ENCODE results near the gene ARHGEF10L. TPM values are rescaled to one million over a fixed set of nuclear protein-coding genes. Genes with fewer than 3 reads are reported as not detected.
A peak's percentile ranks its signal among the peaks of the same experiment; 100 is the strongest.

Gene ARHGEF10L
- total RNA-seq, 1 donor = 39.1 TPM

- TF ChIP-seq, protein P1, sequence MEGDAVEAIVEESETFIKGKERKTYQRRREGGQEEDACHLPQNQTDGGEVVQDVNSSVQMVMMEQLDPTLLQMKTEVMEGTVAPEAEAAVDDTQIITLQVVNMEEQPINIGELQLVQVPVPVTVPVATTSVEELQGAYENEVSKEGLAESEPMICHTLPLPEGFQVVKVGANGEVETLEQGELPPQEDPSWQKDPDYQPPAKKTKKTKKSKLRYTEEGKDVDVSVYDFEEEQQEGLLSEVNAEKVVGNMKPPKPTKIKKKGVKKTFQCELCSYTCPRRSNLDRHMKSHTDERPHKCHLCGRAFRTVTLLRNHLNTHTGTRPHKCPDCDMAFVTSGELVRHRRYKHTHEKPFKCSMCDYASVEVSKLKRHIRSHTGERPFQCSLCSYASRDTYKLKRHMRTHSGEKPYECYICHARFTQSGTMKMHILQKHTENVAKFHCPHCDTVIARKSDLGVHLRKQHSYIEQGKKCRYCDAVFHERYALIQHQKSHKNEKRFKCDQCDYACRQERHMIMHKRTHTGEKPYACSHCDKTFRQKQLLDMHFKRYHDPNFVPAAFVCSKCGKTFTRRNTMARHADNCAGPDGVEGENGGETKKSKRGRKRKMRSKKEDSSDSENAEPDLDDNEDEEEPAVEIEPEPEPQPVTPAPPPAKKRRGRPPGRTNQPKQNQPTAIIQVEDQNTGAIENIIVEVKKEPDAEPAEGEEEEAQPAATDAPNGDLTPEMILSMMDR (IDR thresholded peaks at IDR 0.05; ENCODE audit: extremely low read depth, low read depth, low read length) = no peak
- Histone ChIP-seq H2AFZ (ENCODE audit: low read length) (no peak overlapping the region), H3K4me3 (ENCODE audit: insufficient read depth, low read length) (no peak overlapping the region), H3K4me2 (ENCODE audit: insufficient read depth, low read length) (no peak overlapping the region), H3K27ac (ENCODE audit: low read depth, low read length) (peak overlapping the region; percentile 97), H3K27me3 (ENCODE audit: insufficient read depth, low read length) (no peaks in the 10 kb centered on the region), H4K20me1 (ENCODE audit: insufficient read depth, low read length) (peaks cover 8% of the 10 kb centered on the region), H3K36me3 (ENCODE audit: insufficient read depth, low read length) (no peaks in the 10 kb centered on the region), H3K4me1 (ENCODE audit: insufficient read depth, low read length) (peaks cover 36% of the 10 kb centered on the region), H3K9me3 (ENCODE audit: low read depth, low read length) (no peaks in the 10 kb centered on the region), H3K79me2 (ENCODE audit: insufficient read depth, low read length) (peaks cover 89% of the 10 kb centered on the region)
- peak; percentile 90 for DNase-seq (ENCODE audit: insufficient read length, low spot score, missing footprints)
These were observed 28.1 kb downstream of the ARHGEF10L start for GRCh38 chr1:17567582-17567981.

- Histone ChIP-seq H2AFZ (ENCODE audit: low read length) (no peak overlapping the region), H3K4me1 (ENCODE audit: insufficient read depth, low read length) (peaks cover 36% of the 10 kb centered on the region), H3K79me2 (ENCODE audit: insufficient read depth, low read length) (peaks cover 89% of the 10 kb centered on the region), H3K27me3 (ENCODE audit: insufficient read depth, low read length) (no peaks in the 10 kb centered on the region), H3K4me3 (ENCODE audit: insufficient read depth, low read length) (no peak overlapping the region), H3K36me3 (ENCODE audit: insufficient read depth, low read length) (no peaks in the 10 kb centered on the region), H4K20me1 (ENCODE audit: insufficient read depth, low read length) (peaks cover 14% of the 10 kb centered on the region), H3K9me3 (ENCODE audit: low read depth, low read length) (no peaks in the 10 kb centered on the region), H3K27ac (ENCODE audit: low read depth, low read length) (peak overlapping the region; percentile 97), H3K4me2 (ENCODE audit: insufficient read depth, low read length) (no peak overlapping the region)
- DNase-seq (ENCODE audit: insufficient read length, low spot score, missing footprints) = no peak
- TF ChIP-seq, protein P1 (IDR thresholded peaks at IDR 0.05; ENCODE audit: extremely low read depth, low read depth, low read length) = no peak
These were observed 28.8 kb downstream of the ARHGEF10L start for GRCh38 chr1:17568014-17568900.

DNA sequence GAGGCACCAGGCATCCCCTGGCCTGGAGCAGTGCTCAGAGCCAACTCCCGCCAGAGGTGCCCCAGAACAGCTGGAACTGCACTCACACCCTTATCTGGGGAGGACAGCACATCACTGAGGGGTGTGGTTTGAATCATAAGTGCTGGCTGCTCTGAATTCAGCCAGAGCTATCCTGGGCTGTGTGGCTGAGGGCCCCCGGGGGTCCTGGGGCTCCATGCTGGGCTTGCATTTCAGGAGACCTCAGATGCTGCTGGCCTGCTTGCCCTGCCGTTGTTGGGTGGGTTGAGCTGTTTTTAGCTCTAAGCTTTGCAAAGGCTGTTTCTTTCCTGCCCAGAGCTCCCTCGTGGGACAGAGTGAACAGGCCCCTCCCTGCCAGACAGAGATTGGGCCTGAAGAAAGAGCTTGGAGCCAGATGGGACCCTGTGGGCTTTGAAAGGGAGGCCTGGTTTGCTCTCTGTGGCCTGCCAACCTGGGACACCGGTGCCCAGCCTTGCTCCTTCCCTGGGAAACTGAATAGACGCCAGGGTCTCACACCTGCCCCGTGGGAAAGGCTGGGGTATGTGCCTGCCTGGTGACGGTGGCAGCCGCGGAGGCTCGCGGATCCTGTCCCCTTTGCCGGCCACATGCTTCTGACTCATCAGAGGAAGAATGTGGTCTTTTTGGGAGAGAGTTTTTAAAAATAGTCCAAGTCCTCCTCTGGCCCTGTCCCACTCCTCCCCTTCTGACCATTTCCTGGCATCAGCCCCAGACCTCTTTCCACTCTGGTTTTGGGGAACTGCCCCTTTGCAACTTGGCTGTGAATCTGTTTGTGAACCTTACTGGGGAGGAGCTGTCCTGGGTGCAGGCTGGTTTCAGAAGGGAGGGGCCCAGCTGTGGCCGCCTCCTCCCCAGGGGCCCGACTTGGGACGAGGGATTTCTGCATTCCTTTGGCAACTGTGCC, 30.0 kb downstream of the ARHGEF10L start:
- Histone ChIP-seq H3K36me3 (ENCODE audit: insufficient read depth, low read length) (no peaks in the 10 kb centered on the region), H3K9me3 (ENCODE audit: low read depth, low read length) (no peaks in the 10 kb centered on the region), H3K4me1 (ENCODE audit: insufficient read depth, low read length) (peaks cover 32% of the 10 kb centered on the region), H2AFZ (ENCODE audit: low read length) (peak overlapping the region; percentile 91), H3K4me2 (ENCODE audit: insufficient read depth, low read length) (peak overlapping the region; percentile 57), H3K79me2 (ENCODE audit: insufficient read depth, low read length) (peaks cover 89% of the 10 kb centered on the region), H4K20me1 (ENCODE audit: insufficient read depth, low read length) (peaks cover 19% of the 10 kb centered on the region), H3K27me3 (ENCODE audit: insufficient read depth, low read length) (no peaks in the 10 kb centered on the region), H3K4me3 (ENCODE audit: insufficient read depth, low read length) (peak overlapping the region; percentile 45), H3K27ac (ENCODE audit: low read depth, low read length) (peak overlapping the region; percentile 97)
- peak; percentile 99 for DNase-seq (ENCODE audit: insufficient read length, low spot score, missing footprints)
- TF ChIP-seq, protein P1 (IDR thresholded peaks at IDR 0.05; ENCODE audit: extremely low read depth, low read depth, low read length) = no peak
